Keratinocyte (primary cell): ENCODE results near the gene MMP11. TPM values are rescaled to one million over a fixed set of nuclear protein-coding genes. Genes with fewer than 3 reads are reported as not detected.

Experiments used
- DNase-seq: peaks from one replicate; pipeline ENCODE4 v3.0.0-alpha.2; 2011; ENCODE audit warnings: low read depth, missing footprints, low spot score
- FAIRE-seq: peaks from 2 replicates; lab custom pipeline; 2011; peaks lifted over from hg19 to GRCh38; lab: Jason Lieb, UNC
- H2AFZ ChIP-seq: 2 replicates; pipeline ENCODE4 v1.6.0; 2012; ENCODE audit warnings: low read length, control low read depth, inconsistent platforms; ENCODE audit not compliant: control insufficient read depth
- H3K27ac ChIP-seq: 2 replicates; pipeline ENCODE4 v1.5.1; 2011; ENCODE audit warnings: low read length; ENCODE audit not compliant: control insufficient read depth, insufficient read depth
- H3K27me3 ChIP-seq: 3 replicates; pipeline ENCODE4 v1.6.0; 2011; ENCODE audit warnings: low read length; ENCODE audit not compliant: control insufficient read depth, insufficient read depth; ENCODE audit errors: extremely low read depth
- H3K36me3 ChIP-seq, 2 experiments: 2 replicates in 1 of 2; 3 replicates in 1 of 2; pipeline ENCODE4 v1.5.1; 2011; ENCODE audit warnings: low read length in 2 of 2, mild to moderate bottlenecking in 1 of 2; ENCODE audit not compliant: control insufficient read depth in 2 of 2, insufficient read depth in 2 of 2; ENCODE audit errors: extremely low read depth in 1 of 2
- H3K4me1 ChIP-seq: 3 replicates; pipeline ENCODE4 v1.5.1; 2011; ENCODE audit warnings: low read length; ENCODE audit not compliant: control insufficient read depth, insufficient read depth; ENCODE audit errors: extremely low read depth
- H3K4me2 ChIP-seq: 3 replicates; pipeline ENCODE4 v1.6.0; 2011; ENCODE audit warnings: low read depth, low read length; ENCODE audit not compliant: control insufficient read depth, insufficient read depth; ENCODE audit errors: extremely low read depth
- H3K4me3 ChIP-seq, 3 experiments: fragments of 200-600 bp in 1 of 3; sonication (generic) in 1 of 3; 2 replicates in 2 of 3; 3 replicates in 1 of 3; pipeline ENCODE4 v1.5.1; 2011 to 2016; ENCODE audit warnings: low read length in 3 of 3, mild to moderate bottlenecking in 3 of 3, control low read depth in 2 of 3, inconsistent platforms in 1 of 3, low read depth in 1 of 3, mixed read lengths in 1 of 3, mixed run types in 1 of 3, moderate library complexity in 1 of 3; ENCODE audit not compliant: control insufficient read depth in 2 of 3, insufficient read depth in 2 of 3; ENCODE audit errors: extremely low read depth in 1 of 3
- H3K79me2 ChIP-seq: 2 replicates; pipeline ENCODE4 v1.6.0; 2012; ENCODE audit warnings: low read length; ENCODE audit not compliant: control insufficient read depth, insufficient read depth
- H3K9ac ChIP-seq: 3 replicates; pipeline ENCODE4 v1.6.0; 2011; ENCODE audit warnings: low read length; ENCODE audit not compliant: control insufficient read depth, insufficient read depth; ENCODE audit errors: extremely low read depth
- H3K9me1 ChIP-seq: 3 replicates; pipeline ENCODE4 v1.6.0; 2011; ENCODE audit warnings: low read length; ENCODE audit not compliant: control insufficient read depth, insufficient read depth; ENCODE audit errors: extremely low read depth
- H3K9me3 ChIP-seq: 2 replicates; pipeline ENCODE4 v1.5.1; 2012; ENCODE audit warnings: low read depth, low read length; ENCODE audit not compliant: control insufficient read depth
- H4K20me1 ChIP-seq: 3 replicates; pipeline ENCODE4 v1.6.0; 2011; ENCODE audit warnings: low read length; ENCODE audit not compliant: control insufficient read depth, insufficient read depth; ENCODE audit errors: extremely low read depth
- EZH2 ChIP-seq: IDR thresholded peaks from one replicate; pipeline ENCODE4 v1.6.1; 2012; ENCODE audit warnings: inconsistent platforms, mild to moderate bottlenecking, low read length, moderate library complexity
- dilution Hi-C: fragments of 300-500 bp; cut with MboI; formaldehyde crosslinking; loops from one replicate; pipeline ENCODE4 v1.7.0; 2020; ENCODE audit warnings: low sequenced_read_pairs; ENCODE audit not compliant: extremely low pct_ligation_motif_present
- polyA plus RNA-seq, 5 experiments: library from polyadenylated mRNA; depleted of rRNA in 3 of 5; stranded (reverse) in 3 of 5; stranded (forward) in 1 of 5; unstranded in 1 of 5; fragments of >200 nt; gene quantifications; 1 replicate in 1 of 5; 2 replicates in 3 of 5; 3 replicates in 1 of 5; pipeline versions ENCODE4 v1.2.1 to v1.2.3, GENCODE V29; 2011 to 2012; ENCODE audit warnings: missing spikeins in 2 of 5, low read depth in 1 of 5, low replicate concordance in 1 of 5
- TF ChIP-seq, protein P1 (sequence below), 3 experiments: IDR thresholded peaks in 1 of 3; conservative IDR thresholded peaks in 1 of 3; optimal IDR thresholded peaks in 1 of 3; 2 replicates in 2 of 3; 3 replicates in 1 of 3; pipeline versions ENCODE3 to v1.5.1; 2011; ENCODE audit warnings: low read length in 3 of 3, mild to moderate bottlenecking in 3 of 3, moderate library complexity in 2 of 3, control low read depth in 1 of 3, inconsistent platforms in 1 of 3; ENCODE audit not compliant: insufficient read depth in 2 of 3; ENCODE audit errors: extremely low read depth in 1 of 3

MMP11 gene
- polyA plus RNA-seq, 1 donor (not counting 4 experiments of a cell fraction or from before 2014, with no cell fraction given) = 0.13 TPM

DNA sequence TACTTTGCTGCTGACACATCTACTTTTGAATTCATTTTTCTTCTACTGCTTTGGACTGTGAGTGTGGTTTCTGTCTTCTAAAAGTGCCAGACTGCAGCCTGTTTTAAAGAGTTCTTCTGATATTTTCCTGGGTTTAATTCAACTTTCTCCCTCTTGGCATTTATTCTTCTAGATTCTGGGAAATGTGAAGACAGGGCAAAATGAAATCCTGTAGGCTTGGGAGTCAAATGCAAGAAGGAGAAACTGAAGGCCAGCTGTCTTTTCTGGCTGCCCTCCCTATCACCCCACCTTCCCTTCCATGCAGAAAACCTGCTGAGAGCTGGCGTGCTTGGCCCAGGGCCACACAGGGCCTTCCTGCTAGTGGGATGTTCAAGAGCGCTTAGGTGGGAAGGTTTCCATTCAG lies 29.3 kb upstream of the MMP11 start:
- FAIRE-seq = no peak
- Histone ChIP-seq H3K36me3 (peaks cover 11 to 17% of the 10 kb centered on the region in 2 experiments), H3K79me2 (no peaks in the 10 kb centered on the region), H3K4me3 (no peak overlapping the region), H3K27ac (no peak overlapping the region), H3K9ac (no peak overlapping the region), H3K9me3 (no peaks in the 10 kb centered on the region), H3K27me3 (no peaks in the 10 kb centered on the region), H3K9me1 (no peaks in the 10 kb centered on the region), H3K4me2 (no peak overlapping the region), H4K20me1 (no peaks in the 10 kb centered on the region), H3K4me1 (no peaks in the 10 kb centered on the region), H2AFZ (no peak overlapping the region)
- TF ChIP-seq EZH2 = no peak
- TF ChIP-seq, protein P1, sequence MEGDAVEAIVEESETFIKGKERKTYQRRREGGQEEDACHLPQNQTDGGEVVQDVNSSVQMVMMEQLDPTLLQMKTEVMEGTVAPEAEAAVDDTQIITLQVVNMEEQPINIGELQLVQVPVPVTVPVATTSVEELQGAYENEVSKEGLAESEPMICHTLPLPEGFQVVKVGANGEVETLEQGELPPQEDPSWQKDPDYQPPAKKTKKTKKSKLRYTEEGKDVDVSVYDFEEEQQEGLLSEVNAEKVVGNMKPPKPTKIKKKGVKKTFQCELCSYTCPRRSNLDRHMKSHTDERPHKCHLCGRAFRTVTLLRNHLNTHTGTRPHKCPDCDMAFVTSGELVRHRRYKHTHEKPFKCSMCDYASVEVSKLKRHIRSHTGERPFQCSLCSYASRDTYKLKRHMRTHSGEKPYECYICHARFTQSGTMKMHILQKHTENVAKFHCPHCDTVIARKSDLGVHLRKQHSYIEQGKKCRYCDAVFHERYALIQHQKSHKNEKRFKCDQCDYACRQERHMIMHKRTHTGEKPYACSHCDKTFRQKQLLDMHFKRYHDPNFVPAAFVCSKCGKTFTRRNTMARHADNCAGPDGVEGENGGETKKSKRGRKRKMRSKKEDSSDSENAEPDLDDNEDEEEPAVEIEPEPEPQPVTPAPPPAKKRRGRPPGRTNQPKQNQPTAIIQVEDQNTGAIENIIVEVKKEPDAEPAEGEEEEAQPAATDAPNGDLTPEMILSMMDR (optimal IDR thresholded peaks at IDR 0.05 in 1 of 3, IDR thresholded peaks at IDR 0.05 in 1 of 3, conservative IDR thresholded peaks at IDR 0.05 in 1 of 3; ENCODE audit: extremely low read depth in 1 of 3, insufficient read depth in 2 of 3, low read length in 3 of 3) = no peak
- no peak for DNase-seq
- dilution Hi-C loops = no loop called here

DNA sequence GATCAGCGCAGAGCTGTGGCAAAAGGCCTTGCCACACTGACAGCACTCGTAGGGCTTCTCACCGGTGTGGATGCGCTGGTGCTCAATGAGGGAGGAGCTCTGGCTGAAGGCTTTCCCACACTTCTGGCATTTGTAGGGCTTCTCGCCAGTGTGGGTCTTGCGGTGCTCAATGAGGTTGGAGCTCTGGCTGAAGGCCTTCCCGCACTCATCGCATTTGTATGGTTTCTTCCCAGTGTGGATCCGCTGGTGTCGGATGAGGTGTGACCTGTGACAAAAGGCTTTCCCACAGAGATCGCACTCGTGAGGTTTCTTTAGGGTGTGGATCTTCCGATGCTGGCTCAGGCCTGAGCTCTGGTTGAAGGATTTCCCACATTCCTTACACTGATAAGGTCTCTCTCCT lies 28.6 kb upstream of the MMP11 start:
- H3K9ac ChIP-seq = no peak overlapping the region
- dilution Hi-C loops = no loop called here
- no peak overlapping the region for H2AFZ ChIP-seq
- DNase-seq (no peak), FAIRE-seq (no peak)
- H3K79me2 ChIP-seq = no peaks in the 10 kb centered on the region
- no peak overlapping the region for H3K4me2 ChIP-seq
- no peak overlapping the region for H3K4me3 ChIP-seq
- H4K20me1 ChIP-seq = no peaks in the 10 kb centered on the region
- H3K27me3 ChIP-seq = no peaks in the 10 kb centered on the region
- TF ChIP-seq, protein P1 (optimal IDR thresholded peaks at IDR 0.05 in 1 of 3, IDR thresholded peaks at IDR 0.05 in 1 of 3, conservative IDR thresholded peaks at IDR 0.05 in 1 of 3; ENCODE audit: extremely low read depth in 1 of 3, insufficient read depth in 2 of 3, low read length in 3 of 3) = no peak
- TF ChIP-seq EZH2 = no peak
- H3K9me3 ChIP-seq = no peaks in the 10 kb centered on the region
- peaks cover 11 to 17% of the 10 kb centered on the region in 2 experiments for H3K36me3 ChIP-seq
- no peak overlapping the region for H3K27ac ChIP-seq
- no peaks in the 10 kb centered on the region for H3K9me1 ChIP-seq
- H3K4me1 ChIP-seq = no peaks in the 10 kb centered on the region
